GM19463 (cell line): ENCODE results near the gene PRDX5.
A peak's percentile ranks its signal among the peaks of the same experiment; 100 is the strongest.

ENCODE experiments used
- ATAC-seq: cut with Tn5 transposase; IDR thresholded peaks from one replicate; pipeline ENCODE4 v1.9.1; 2021; ENCODE audit warnings: mild to moderate bottlenecking, moderate library complexity; ENCODE audit not compliant: unreplicated experiment

The PRDX5 gene

GRCh38 chr11:64289002-64289564, 28.8 kb upstream of the PRDX5 start:
- ATAC-seq, result no peak

- no peak for ATAC-seq
Observed at GRCh38 chr11:64290352-64291261, 27.3 kb upstream of the PRDX5 start.

GRCh38 chr11:64291262-64291751, 26.6 kb upstream of the PRDX5 start, which contains the start of gene KCNK4:
Gene KCNK4 (plus strand): TSS chr11:64291302. CDS start chr11:64293019, 1,717 bp downstream.
- ATAC-seq, result no peak

- ATAC-seq, result no peak
Observed at GRCh38 chr11:64291752-64292459, 26.0 kb upstream of the PRDX5 start.

- no peak for ATAC-seq
Observed at GRCh38 chr11:64292460-64293254, 25.3 kb upstream of the PRDX5 start.

GRCh38 chr11:64294774-64295173, 23.1 kb upstream of the PRDX5 start:
- no peak for ATAC-seq

- no peak for ATAC-seq
Observed at GRCh38 chr11:64295760-64296159, 22.2 kb upstream of the PRDX5 start.

- ATAC-seq, result no peak
Observed at GRCh38 chr11:64296236-64296635, 21.7 kb upstream of the PRDX5 start.

- ATAC-seq, result no peak
Observed at GRCh38 chr11:64296830-64297698, 20.9 kb upstream of the PRDX5 start.

GRCh38 chr11:64297699-64298358, 20.1 kb upstream of the PRDX5 start:
- no peak for ATAC-seq

- ATAC-seq, result no peak
Observed at GRCh38 chr11:64298966-64299846, 18.7 kb upstream of the PRDX5 start.

- ATAC-seq, result no peak
Observed at GRCh38 chr11:64299847-64300648, 17.9 kb upstream of the PRDX5 start, which contains the start of gene CATSPERZ. Gene CATSPERZ (plus strand): TSS chr11:64300358. CDS start chr11:64300411, 53 bp downstream.

GRCh38 chr11:64303109-64304031, 14.6 kb upstream of the PRDX5 start:
- no peak for ATAC-seq

- ATAC-seq, result no peak
Observed at GRCh38 chr11:64304032-64304315, 13.9 kb upstream of the PRDX5 start.

GRCh38 chr11:64304316-64305072, 13.4 kb upstream of the PRDX5 start:
- ATAC-seq, result peak; percentile 30
